ENCODE results near the gene TAF12. TPM values are rescaled to one million over a fixed set of nuclear protein-coding genes. Genes with fewer than 3 reads are reported as not detected.
"Not testable (repeated sequence)": the region's sequence is repeated elsewhere in the genome, so short reads cannot be mapped to it uniquely, and the experiment has no call there.

Gene TAF12
- total RNA-seq, 1 donor from 2014 or later, result 28.2 TPM

DNA sequence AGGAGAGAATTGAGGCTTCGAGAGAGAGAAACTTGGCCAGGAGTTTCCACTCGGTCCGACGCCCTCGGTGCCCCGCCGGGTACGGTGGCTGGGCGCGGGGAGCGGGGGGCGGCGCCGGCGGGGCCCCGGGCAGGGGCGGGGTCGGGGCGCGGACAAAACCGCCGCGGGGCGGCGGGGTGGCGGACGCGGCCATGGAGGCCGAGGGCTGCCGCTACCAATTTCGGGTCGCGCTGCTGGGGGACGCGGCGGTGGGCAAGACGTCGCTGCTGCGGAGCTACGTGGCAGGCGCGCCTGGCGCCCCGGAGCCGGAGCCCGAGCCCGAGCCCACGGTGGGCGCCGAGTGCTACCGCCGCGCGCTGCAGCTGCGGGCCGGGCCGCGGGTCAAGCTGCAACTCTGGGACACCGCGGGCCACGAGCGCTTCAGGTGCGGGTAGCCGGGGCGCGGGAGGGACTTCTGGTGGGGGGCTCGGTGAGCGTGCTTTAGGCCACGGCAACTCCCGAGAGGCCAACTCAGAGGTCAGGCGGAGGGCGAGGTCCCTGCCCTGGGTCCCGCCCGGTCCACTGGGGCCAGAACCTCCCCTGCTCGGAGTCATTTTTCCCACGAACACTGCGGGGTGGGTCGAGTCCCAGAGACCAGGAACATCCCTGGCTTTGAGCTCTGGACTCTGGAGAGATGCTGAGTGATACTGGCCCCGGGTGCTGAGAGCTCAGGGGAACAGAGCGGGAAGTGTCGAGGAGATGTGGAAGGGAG is 50.4 kb downstream of the TAF12 start:
- TF ChIP-seq CTCF (IDR thresholded peaks at IDR 0.05; ENCODE audit: borderline replicate concordance), result no peak
- H3K36me3 ChIP-seq, result peaks cover 7% of the 10 kb centered on the region
- H3K27me3 ChIP-seq (ENCODE audit: low read depth), result no peaks in the 10 kb centered on the region
- intact Hi-C loops (cut with micrococcal nuclease), result no loop called here
- H3K4me1 ChIP-seq, result peaks cover 8% of the 10 kb centered on the region
- DNase-seq, result peak; percentile 21
- H3K9me3 ChIP-seq (replicated peaks), result no peaks in the 10 kb centered on the region
- peak overlapping the region; percentile 27 for H3K27ac ChIP-seq (replicated peaks)
- H3K4me3 ChIP-seq, result peak overlapping the region; percentile 71

- no peak for TF ChIP-seq CTCF (IDR thresholded peaks at IDR 0.05; ENCODE audit: borderline replicate concordance)
- intact Hi-C loops (cut with micrococcal nuclease), result no loop called here
- Histone ChIP-seq H3K36me3 (peaks cover 7% of the 10 kb centered on the region), H3K27ac (replicated peaks) (peak within 1 kb of the TSS; percentile 27), H3K9me3 (replicated peaks) (no peaks in the 10 kb centered on the region), H3K4me1 (peaks cover 8% of the 10 kb centered on the region), H3K4me3 (peak within 1 kb of the TSS; percentile 71), H3K27me3 (ENCODE audit: low read depth) (no peaks in the 10 kb centered on the region)
- peak; percentile 52 for DNase-seq
These were observed 51.1 kb downstream of the TAF12 start, which contains the start of gene RAB42 for GRCh38 chr1:28591708-28592320. RAB42 (plus strand) TSS chr1:28592265; CDS start chr1:28592512, 247 bp downstream.

DNA sequence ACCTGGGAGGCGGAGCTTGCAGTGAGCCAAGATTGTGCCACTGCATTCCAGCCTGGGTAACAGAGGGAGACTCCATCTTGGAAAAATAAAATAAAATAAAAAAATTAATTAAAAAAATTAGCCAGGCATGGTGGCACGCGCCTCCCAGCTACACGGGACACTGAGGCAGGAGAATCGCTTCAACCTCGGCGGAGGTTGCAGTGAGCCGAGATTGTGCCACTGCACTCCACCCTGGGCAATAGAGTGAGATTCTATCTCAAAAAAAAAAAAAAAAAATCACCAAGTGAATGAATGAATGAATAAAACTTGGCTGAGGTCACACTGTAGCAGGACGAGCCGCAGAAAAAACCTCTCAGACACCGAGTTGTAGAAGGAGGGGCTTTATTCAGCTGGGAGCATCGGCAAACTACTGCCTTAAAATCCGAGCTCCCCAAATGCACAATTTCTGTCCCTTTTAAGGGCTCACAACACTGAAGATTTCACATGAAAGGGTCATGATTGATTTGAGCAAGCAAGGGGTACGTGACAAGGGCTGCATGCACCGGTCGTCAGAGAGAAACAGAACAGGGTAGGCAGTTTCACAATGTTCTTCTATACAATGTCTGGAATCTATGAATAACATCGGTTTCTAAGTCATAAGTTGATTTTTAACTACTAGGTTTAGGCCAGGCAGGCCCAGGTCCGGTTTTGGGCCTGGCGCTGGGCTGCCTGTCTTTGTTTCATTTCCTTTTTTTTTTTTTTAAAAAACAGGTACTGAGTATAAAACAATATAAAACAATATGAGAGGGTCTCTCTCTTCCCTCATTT is 56.1 kb downstream of the TAF12 start:
- DNase-seq; H3K4me3 ChIP-seq; H3K27ac ChIP-seq (replicated peaks); H3K27me3 ChIP-seq (ENCODE audit: low read depth); H3K36me3 ChIP-seq; intact Hi-C loops (cut with micrococcal nuclease); H3K9me3 ChIP-seq (replicated peaks): not testable (repeated sequence)
- H3K4me1 ChIP-seq, result peaks cover 11% of the 10 kb centered on the region

DNA sequence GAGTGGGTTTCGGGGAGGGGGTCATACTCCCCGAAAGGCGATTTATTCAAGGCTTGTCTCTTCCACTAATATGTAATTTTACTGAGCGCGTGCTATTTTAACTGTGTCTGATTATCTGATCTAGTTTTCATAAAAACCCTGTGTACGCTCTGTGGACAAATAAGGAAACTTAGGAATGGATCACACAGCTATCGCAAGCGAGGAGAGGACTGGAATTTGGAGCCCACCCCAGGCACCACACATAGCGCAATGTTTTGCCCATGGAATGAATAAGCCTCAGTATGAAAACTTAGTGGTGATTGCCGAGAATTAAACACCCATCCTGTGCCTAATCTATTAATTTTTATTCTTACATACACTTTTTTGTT is 60.6 kb downstream of the TAF12 start:
- peak overlapping the region; percentile 98 for H3K4me3 ChIP-seq
- intact Hi-C loops (cut with micrococcal nuclease), result no loop called here
- TF ChIP-seq CTCF (IDR thresholded peaks at IDR 0.05; ENCODE audit: borderline replicate concordance), result no peak
- no peaks in the 10 kb centered on the region for H3K27me3 ChIP-seq (ENCODE audit: low read depth)
- no peaks in the 10 kb centered on the region for H3K9me3 ChIP-seq (replicated peaks)
- H3K4me1 ChIP-seq, result peaks cover 43% of the 10 kb centered on the region
- peak overlapping the region; percentile 95 for H3K27ac ChIP-seq (replicated peaks)
- H3K36me3 ChIP-seq, result peaks cover 30% of the 10 kb centered on the region
- no peak for DNase-seq

- Histone ChIP-seq H3K4me3 (peak overlapping the region; percentile 98), H3K4me1 (peaks cover 43% of the 10 kb centered on the region), H3K27ac (replicated peaks) (peak overlapping the region; percentile 95), H3K36me3 (peaks cover 35% of the 10 kb centered on the region), H3K27me3 (ENCODE audit: low read depth) (no peaks in the 10 kb centered on the region), H3K9me3 (replicated peaks) (no peaks in the 10 kb centered on the region)
- TF ChIP-seq CTCF (IDR thresholded peaks at IDR 0.05; ENCODE audit: borderline replicate concordance), result peak; percentile 36
- intact Hi-C loops (cut with micrococcal nuclease), result no loop called here
- peak; percentile 97 for DNase-seq
These were observed 61.2 kb downstream of the TAF12 start for GRCh38 chr1:28581531-28582247.

Data from left ventricle myocardium inferior (tissue), 1 donor.